GM23338 (cell line): ENCODE measurements around the gene APCDD1L.

Experiments used
- CTCF ChIP-seq, 2 experiments: fragments of 200-600 bp in 1 of 2; sonication (generic) in 1 of 2; conservative IDR thresholded peaks; 2 replicates each; pipeline versions ENCODE4 v1.5.1 to v1.6.1; 2016 to 2017; ENCODE audit warnings: antibody characterized with exemption in 2 of 2, low read depth in 2 of 2, mild to moderate bottlenecking in 2 of 2, moderate library complexity in 1 of 2
- EZH2 ChIP-seq: fragments of 200-600 bp; sonication (generic); IDR thresholded peaks from one replicate; pipeline ENCODE4 v1.8.0; 2017; ENCODE audit warnings: antibody characterized with exemption, mild to moderate bottlenecking, low read depth; ENCODE audit not compliant: unreplicated experiment
- ZNF462 ChIP-seq: fragments of 250-450 bp; sonication (Bioruptor Pico); IDR thresholded peaks from 2 replicates; pipeline ENCODE4 v1.5.0; 2020; ENCODE audit warnings: mild to moderate bottlenecking, moderate library complexity

- TF ChIP-seq EZH2: no peak
- TF ChIP-seq CTCF (conservative IDR thresholded peaks at IDR 0.05; ENCODE audit: low read depth in 2 of 2): peak; percentile 79 to 88
- TF ChIP-seq ZNF462 (CRISPR knock-in tag): no peak
These were observed 67.4 kb downstream of the APCDD1L start for GRCh38 chr20:58447511-58448391.
